ENCODE measurements around the gene CDH23. TPM values are rescaled to one million over a fixed set of nuclear protein-coding genes. Genes with fewer than 3 reads are reported as not detected.

The CDH23 gene
- total and polyA plus RNA-seq, 2 of the 8 experiments (the other 6 are each of a cell fraction or from before 2014, with no cell fraction given), result 1.9 to 4.9 TPM

- H4K20me1 ChIP-seq (replicated peaks in 1 of 2; ENCODE audit: control insufficient read depth in 1 of 2, insufficient read depth in 2 of 2, low read length in 2 of 2), result no peaks in the 10 kb centered on the region
- H3K9me3 ChIP-seq (ENCODE audit: insufficient read depth in 2 of 2, low read depth in 1 of 2, low read length in 1 of 2), result no peaks in the 10 kb centered on the region
- no peak overlapping the region for H4K91ac ChIP-seq (replicated peaks; ENCODE audit: insufficient read length, low read length)
- no peak overlapping the region for H4K5ac ChIP-seq (ENCODE audit: insufficient read length, low read depth, low read length)
- no peak for DNase-seq (ENCODE audit: low read depth in 1 of 2, low spot score in 2 of 2)
- H3K9ac ChIP-seq (replicated peaks in 1 of 4; ENCODE audit: extremely low read depth in 1 of 4, low read depth in 3 of 4, low read length in 3 of 4), result no peak overlapping the region
- no peaks in the 10 kb centered on the region for H3K79me2 ChIP-seq (ENCODE audit: control insufficient read depth in 1 of 2, insufficient read depth in 2 of 2, low read length in 2 of 2)
- H3K4me1 ChIP-seq (replicated peaks in 1 of 4; ENCODE audit: control insufficient read depth in 3 of 4, insufficient read depth in 4 of 4, low read length in 3 of 4), result peaks cover 0 to 11% (median 6%) of the 10 kb centered on the region in 4 experiments; a peak in 5 of 7 replicates
- H2AK5ac ChIP-seq (ENCODE audit: low read depth, low read length), result no peak overlapping the region
- no peak overlapping the region for H2BK120ac ChIP-seq (replicated peaks; ENCODE audit: low read depth, low read length)
- H3K4me2 ChIP-seq (ENCODE audit: insufficient read depth in 1 of 2, low read depth in 2 of 2, low read length in 2 of 2), result no peak overlapping the region
- H2BK5ac ChIP-seq (ENCODE audit: low read depth, low read length), result no peak overlapping the region
- POLR2A ChIA-PET (ENCODE audit: partially characterized antibody), result interaction anchor here (0.6 kb wide), 1 partner anchor 179 kb away, joined by 3 read pairs; no protein-coding TSS in a partner anchor
- H2AFZ ChIP-seq (ENCODE audit: low read length), result no peak overlapping the region
- no peak for FAIRE-seq
- no peaks in the 10 kb centered on the region for H3K79me1 ChIP-seq (ENCODE audit: low read depth, low read length)
- no peaks in the 10 kb centered on the region for H3K36me3 ChIP-seq (ENCODE audit: control insufficient read depth in 2 of 4, insufficient read depth in 4 of 4, low read length in 3 of 4)
- H3K18ac ChIP-seq (ENCODE audit: extremely low read depth, low read length), result no peak overlapping the region
- no peak overlapping the region for H2BK12ac ChIP-seq (ENCODE audit: low read depth, low read length)
- no peaks in the 10 kb centered on the region; the same call in 1 of the 2 replicates for H3K23me2 ChIP-seq (ENCODE audit: low read depth, low read length)
- H2BK20ac ChIP-seq (ENCODE audit: low read length), result no peak overlapping the region
- no peak overlapping the region for H3K23ac ChIP-seq (ENCODE audit: insufficient read length)
- H3K27me3 ChIP-seq (replicated peaks in 1 of 4; ENCODE audit: control insufficient read depth in 3 of 4, extremely low read depth in 1 of 4, insufficient read depth in 3 of 4, low read length in 3 of 4), result no peaks in the 10 kb centered on the region
- 88% methylated on average over 8 of the region's 8 CpGs; no CpG with 5 or more reads in 1 of the 2 experiments for WGBS, 2 experiments (ENCODE audit: extremely low coverage in 1 of 2, insufficient coverage in 1 of 2, insufficient read length in 1 of 2, insufficient replicate concordance in 2 of 2, low coverage in 1 of 2, low lambda C conversion rate in 2 of 2, missing lambda C conversion rate in 1 of 2)
- H3K27ac ChIP-seq (ENCODE audit: low read depth, low read length), result no peak overlapping the region
- TF ChIP-seq, protein P1, sequence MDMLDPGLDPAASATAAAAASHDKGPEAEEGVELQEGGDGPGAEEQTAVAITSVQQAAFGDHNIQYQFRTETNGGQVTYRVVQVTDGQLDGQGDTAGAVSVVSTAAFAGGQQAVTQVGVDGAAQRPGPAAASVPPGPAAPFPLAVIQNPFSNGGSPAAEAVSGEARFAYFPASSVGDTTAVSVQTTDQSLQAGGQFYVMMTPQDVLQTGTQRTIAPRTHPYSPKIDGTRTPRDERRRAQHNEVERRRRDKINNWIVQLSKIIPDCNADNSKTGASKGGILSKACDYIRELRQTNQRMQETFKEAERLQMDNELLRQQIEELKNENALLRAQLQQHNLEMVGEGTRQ (IDR thresholded peaks at IDR 0.05; ENCODE audit: low read length), result no peak
- no peak for TF ChIP-seq JUND (IDR thresholded peaks at IDR 0.05; ENCODE audit: low read length)
- no peak overlapping the region for H3K14ac ChIP-seq (ENCODE audit: insufficient read length)
- no peak overlapping the region for H3K4me3 ChIP-seq (ENCODE audit: extremely low read depth in 1 of 4, insufficient read depth in 2 of 4, low read depth in 3 of 4, low read length in 4 of 4)
- H3K56ac ChIP-seq (replicated peaks; ENCODE audit: insufficient read length, low read depth, low read length), result no peak overlapping the region
- H4K8ac ChIP-seq (ENCODE audit: extremely low read depth, insufficient read depth, low read length), result no peak overlapping the region
- H3K4ac ChIP-seq (replicated peaks; ENCODE audit: insufficient read length, low read depth, low read length), result no peak overlapping the region
- CTCF ChIA-PET (ENCODE audit: partially characterized antibody), result interaction anchor here (0.9 to 7.2 kb wide), 7 partner anchors 8 to 411 kb away, joined by 3 to 65 read pairs (median 8); no protein-coding TSS in a partner anchor
- H2BK15ac ChIP-seq (ENCODE audit: low read length), result no peak overlapping the region
Measured at GRCh38 chr10:71715026-71715425, 318.3 kb downstream of the CDH23 start.
